PC-9 (cell line): Measurements from ENCODE around the gene EML6. TPM values are rescaled to one million over a fixed set of nuclear protein-coding genes. Genes with fewer than 3 reads are reported as not detected.

Experiments
- BruUV-seq: library from RNA; stranded (reverse); fragments of 400-500 nt; replicated peaks from 2 replicates; lab custom pipeline; 2021; lab: Mats Ljungman, UMichigan
- CTCF ChIA-PET: fragments of 300-600 bp; sonication (Branson Sonifier 250); formaldehyde crosslinking; loops from one replicate; lab custom pipeline; 2022; ENCODE audit warnings: antibody characterized with exemption; lab: Charles Lee
- POLR2A ChIA-PET: fragments of 300-600 bp; sonication (Branson Sonifier 250); formaldehyde crosslinking; loops from one replicate; lab custom pipeline; 2022; ENCODE audit warnings: antibody characterized with exemption; ENCODE audit not compliant: unreplicated experiment; lab: Charles Lee
- DNase-seq, 2 experiments: peaks; one replicate each; pipeline versions ENCODE4 v3.0.0 to v3.0.0-alpha.2; 2015 to 2022; ENCODE audit warnings: mixed read lengths in 1 of 2
- H2AFZ ChIP-seq: fragments of 200-600 bp; sonication (generic); 2 replicates; pipeline ENCODE4 v1.8.1; 2017; ENCODE audit warnings: antibody characterized with exemption
- H3F3A ChIP-seq: fragments of 200-600 bp; sonication (generic); 2 replicates; pipeline ENCODE4 v1.8.1; 2017; ENCODE audit warnings: antibody characterized with exemption, mild to moderate bottlenecking, low read depth; ENCODE audit not compliant: insufficient read depth
- H3K27ac ChIP-seq: fragments of 200-600 bp; sonication (generic); 2 replicates; pipeline ENCODE4 v1.6.1; 2016; ENCODE audit warnings: mixed run types
- H3K27me3 ChIP-seq: fragments of 200-600 bp; sonication (generic); 2 replicates; pipeline ENCODE4 v1.6.1; 2016; ENCODE audit warnings: low read depth, mixed run types; ENCODE audit not compliant: insufficient read depth
- H3K36me3 ChIP-seq: fragments of 200-600 bp; sonication (generic); 2 replicates; pipeline ENCODE4 v1.6.1; 2016; ENCODE audit warnings: low read depth, mixed run types
- H3K4me1 ChIP-seq: fragments of 200-600 bp; sonication (generic); replicated peaks from 2 replicates; pipeline ENCODE4 v1.6.1; 2016; ENCODE audit warnings: mixed run types; ENCODE audit not compliant: insufficient read depth
- H3K4me2 ChIP-seq: fragments of 200-600 bp; sonication (generic); 2 replicates; pipeline ENCODE4 v1.6.1; 2017; ENCODE audit warnings: mixed run types
- H3K4me3 ChIP-seq: fragments of 200-600 bp; sonication (generic); 2 replicates; pipeline ENCODE4 v1.6.1; 2016; ENCODE audit warnings: mixed run types
- H3K79me2 ChIP-seq: fragments of 200-600 bp; sonication (generic); 2 replicates; pipeline ENCODE4 v1.6.1; 2017; ENCODE audit warnings: low read depth, mixed run types
- H3K9me2 ChIP-seq: fragments of 200-600 bp; sonication (generic); 2 replicates; pipeline ENCODE4 v1.8.1; 2017; ENCODE audit warnings: mild to moderate bottlenecking; ENCODE audit not compliant: insufficient read depth
- H3K9me3 ChIP-seq: fragments of 200-600 bp; sonication (generic); 2 replicates; pipeline ENCODE4 v1.8.1; 2016; ENCODE audit warnings: low read depth; ENCODE audit not compliant: insufficient read depth
- H4K20me1 ChIP-seq: fragments of 200-600 bp; sonication (generic); 2 replicates; pipeline ENCODE4 v1.8.1; 2017; ENCODE audit not compliant: insufficient read depth
- EZH2 ChIP-seq: fragments of 200-600 bp; sonication (generic); IDR thresholded peaks from 2 replicates; pipeline ENCODE4 v1.8.0; 2017; ENCODE audit warnings: antibody characterized with exemption, low read depth
- intact Hi-C: fragments of 100-400 bp; cut with micrococcal nuclease; formaldehyde crosslinking; loops from one replicate; pipeline ENCODE4 v1.10.0; 2022; ENCODE audit not compliant: unreplicated experiment
- total RNA-seq: library from RNA; stranded (reverse); gene quantifications from 2 replicates; pipeline ENCODE4 v1.2.3, GENCODE V29; 2021
- TF ChIP-seq, protein P1 (sequence below): fragments of 200-600 bp; sonication (generic); conservative IDR thresholded peaks from 2 replicates; pipeline ENCODE4 v1.6.1; 2017; ENCODE audit warnings: mixed run types, antibody characterized with exemption, mild to moderate bottlenecking, moderate library complexity

Gene EML6
- total RNA-seq, 1 experiment from 2014 or later, result 3.7 TPM

DNA sequence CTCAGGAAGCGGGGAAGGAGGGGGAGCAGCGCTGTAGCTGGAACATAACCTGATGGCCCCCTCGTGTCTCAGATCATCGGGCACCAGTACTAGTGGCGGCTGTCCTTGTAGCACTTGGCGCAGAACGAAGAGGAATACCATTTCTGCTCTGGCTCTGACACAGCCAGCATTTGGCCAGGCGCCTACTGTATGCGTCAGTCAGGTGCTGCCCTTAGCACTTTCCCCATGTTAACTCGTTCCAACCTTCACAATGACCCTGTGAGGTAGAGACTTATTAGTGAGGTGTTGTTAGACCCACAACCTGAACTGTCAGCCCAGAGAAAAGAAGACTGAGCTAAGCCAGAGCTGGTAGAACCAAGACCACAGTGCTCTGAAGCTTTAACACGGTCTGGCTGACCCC, 47.7 kb upstream of the EML6 start:
- peaks cover 27% of the 10 kb centered on the region; the same call in 1 of the 2 replicates for H3F3A ChIP-seq
- ChIA-PET CTCF (no interaction called here), POLR2A (no interaction called here)
- TF ChIP-seq, protein P1, sequence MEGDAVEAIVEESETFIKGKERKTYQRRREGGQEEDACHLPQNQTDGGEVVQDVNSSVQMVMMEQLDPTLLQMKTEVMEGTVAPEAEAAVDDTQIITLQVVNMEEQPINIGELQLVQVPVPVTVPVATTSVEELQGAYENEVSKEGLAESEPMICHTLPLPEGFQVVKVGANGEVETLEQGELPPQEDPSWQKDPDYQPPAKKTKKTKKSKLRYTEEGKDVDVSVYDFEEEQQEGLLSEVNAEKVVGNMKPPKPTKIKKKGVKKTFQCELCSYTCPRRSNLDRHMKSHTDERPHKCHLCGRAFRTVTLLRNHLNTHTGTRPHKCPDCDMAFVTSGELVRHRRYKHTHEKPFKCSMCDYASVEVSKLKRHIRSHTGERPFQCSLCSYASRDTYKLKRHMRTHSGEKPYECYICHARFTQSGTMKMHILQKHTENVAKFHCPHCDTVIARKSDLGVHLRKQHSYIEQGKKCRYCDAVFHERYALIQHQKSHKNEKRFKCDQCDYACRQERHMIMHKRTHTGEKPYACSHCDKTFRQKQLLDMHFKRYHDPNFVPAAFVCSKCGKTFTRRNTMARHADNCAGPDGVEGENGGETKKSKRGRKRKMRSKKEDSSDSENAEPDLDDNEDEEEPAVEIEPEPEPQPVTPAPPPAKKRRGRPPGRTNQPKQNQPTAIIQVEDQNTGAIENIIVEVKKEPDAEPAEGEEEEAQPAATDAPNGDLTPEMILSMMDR, result no peak
- no peaks in the 10 kb centered on the region for H3K9me3 ChIP-seq
- no peak overlapping the region for H3K27ac ChIP-seq
- H3K4me1 ChIP-seq, result peaks cover 22% of the 10 kb centered on the region
- H2AFZ ChIP-seq, result no peak overlapping the region
- H4K20me1 ChIP-seq, result no peaks in the 10 kb centered on the region
- H3K9me2 ChIP-seq, result no peaks in the 10 kb centered on the region
- H3K36me3 ChIP-seq, result no peaks in the 10 kb centered on the region; the same call in 1 of the 2 replicates
- no peaks in the 10 kb centered on the region for H3K79me2 ChIP-seq
- intact Hi-C loops, result no loop called here
- H3K4me3 ChIP-seq, result no peak overlapping the region
- no peaks in the 10 kb centered on the region for H3K27me3 ChIP-seq
- no TSS peak for BruUV-seq
- DNase-seq, result no peak
- no peak overlapping the region for H3K4me2 ChIP-seq

GRCh38 chr2:54676656-54677055, 46.8 kb upstream of the EML6 start:
- no peaks in the 10 kb centered on the region for H4K20me1 ChIP-seq
- no peaks in the 10 kb centered on the region; the same call in 1 of the 2 replicates for H3K36me3 ChIP-seq
- H3K27me3 ChIP-seq, result no peaks in the 10 kb centered on the region
- H3K79me2 ChIP-seq, result no peaks in the 10 kb centered on the region
- no peak overlapping the region for H3K27ac ChIP-seq
- peaks cover 20% of the 10 kb centered on the region for H3K4me1 ChIP-seq
- H3K9me2 ChIP-seq, result no peaks in the 10 kb centered on the region
- DNase-seq, result no peak
- H3K9me3 ChIP-seq, result no peaks in the 10 kb centered on the region
- CTCF ChIA-PET, result no interaction called here
- BruUV-seq, result no TSS peak
- H3F3A ChIP-seq, result peaks cover 18% of the 10 kb centered on the region; the same call in 1 of the 2 replicates
- no peak overlapping the region for H3K4me3 ChIP-seq
- POLR2A ChIA-PET, result interaction anchor here (0.6 kb wide), 1 partner anchor 843 kb away, joined by 4 read pairs; the partner anchor contains the start of gene CFAP36
- H3K4me2 ChIP-seq, result no peak overlapping the region
- TF ChIP-seq, protein P1, result no peak
- no peak for TF ChIP-seq EZH2
- H2AFZ ChIP-seq, result no peak overlapping the region
- intact Hi-C loops, result no loop called here

DNA sequence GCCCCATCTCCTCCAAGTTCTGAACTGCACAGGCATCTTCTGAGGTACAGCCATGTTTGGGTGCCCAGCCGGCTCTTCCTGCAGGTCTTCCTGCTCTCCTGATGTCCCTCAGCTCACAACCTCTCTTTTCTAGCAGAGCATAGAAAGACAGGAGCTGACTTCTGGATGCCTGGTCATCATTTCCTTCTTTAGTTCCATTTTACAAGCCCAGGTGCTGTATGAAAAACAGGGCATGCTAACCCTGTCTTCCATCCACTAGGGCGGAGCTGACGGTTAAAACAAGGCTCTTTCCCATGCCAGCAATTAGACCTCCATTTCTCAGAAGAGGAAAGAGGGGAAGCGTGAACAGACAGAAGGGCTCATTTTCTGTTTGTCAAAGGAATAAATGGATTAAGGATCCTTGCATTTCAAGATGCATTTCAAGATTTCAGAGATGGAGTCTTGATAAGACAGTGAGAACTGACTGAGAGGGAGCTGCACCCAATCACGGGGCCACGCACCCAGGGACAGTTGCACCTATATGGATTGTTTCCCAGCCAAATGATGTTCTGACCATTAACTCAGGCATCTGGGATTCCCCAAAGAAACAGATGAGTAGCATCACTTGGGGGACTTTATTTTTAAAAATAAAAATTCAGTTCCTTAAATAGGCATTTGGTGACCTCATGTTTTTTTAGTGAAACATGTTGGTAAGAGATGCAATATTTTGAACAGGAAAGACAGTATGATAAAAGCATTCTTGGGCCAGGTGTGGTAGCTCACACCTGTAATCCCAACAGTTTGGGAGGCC, 45.8 kb upstream of the EML6 start:
- no TSS peak for BruUV-seq
- Histone ChIP-seq H3K4me2 (no peak overlapping the region), H3K36me3 (no peaks in the 10 kb centered on the region), H3K4me1 (peaks cover 9% of the 10 kb centered on the region), H3K27me3 (no peaks in the 10 kb centered on the region), H3K9me3 (no peaks in the 10 kb centered on the region), H2AFZ (no peak overlapping the region), H3K4me3 (no peak overlapping the region), H3K79me2 (no peaks in the 10 kb centered on the region), H3K27ac (no peak overlapping the region), H3K9me2 (no peaks in the 10 kb centered on the region), H4K20me1 (no peaks in the 10 kb centered on the region), H3F3A (peaks cover 8% of the 10 kb centered on the region; the same call in 1 of the 2 replicates)
- CTCF ChIA-PET, result no interaction called here
- intact Hi-C loops, result no loop called here
- no peak for DNase-seq
- POLR2A ChIA-PET, result interaction anchor here (0.7 kb wide), 1 partner anchor 513 kb away, joined by 3 read pairs; no protein-coding TSS in a partner anchor
- no peak for TF ChIP-seq EZH2
- TF ChIP-seq, protein P1, result no peak
